HUES64 (cell line): ENCODE results near the gene TBC1D1.
"Not testable (repeated sequence)": the region's sequence is repeated elsewhere in the genome, so short reads cannot be mapped to it uniquely, and the experiment has no call there.

ENCODE experiments used
- H3K27ac ChIP-seq: 2 replicates; pipeline ENCODE4 v1.7.0; 2013; ENCODE audit warnings: low read depth, low read length, inconsistent platforms
- H3K27me3 ChIP-seq: 2 replicates; pipeline ENCODE4 v1.6.1; 2013; ENCODE audit warnings: mild to moderate bottlenecking, low read length; ENCODE audit not compliant: insufficient read depth
- H3K36me3 ChIP-seq: 2 replicates; pipeline ENCODE4 v1.6.1; 2013; ENCODE audit warnings: mild to moderate bottlenecking, low read length; ENCODE audit not compliant: insufficient read depth
- H3K4me1 ChIP-seq: 2 replicates; pipeline ENCODE4 v1.6.1; 2013; ENCODE audit warnings: mild to moderate bottlenecking, low read length, moderate library complexity; ENCODE audit not compliant: insufficient read depth
- H3K4me3 ChIP-seq: 2 replicates; pipeline ENCODE4 v1.5.1; 2013; ENCODE audit warnings: mild to moderate bottlenecking, low read length, moderate library complexity
- H3K9ac ChIP-seq: 2 replicates; pipeline ENCODE4 v1.6.1; 2013; ENCODE audit warnings: mild to moderate bottlenecking, low read depth, low read length
- H3K9me3 ChIP-seq: 2 replicates; pipeline ENCODE4 v1.6.1; 2013; ENCODE audit warnings: low read depth, low read length; ENCODE audit not compliant: insufficient read depth
- WGBS: fragments of 150-250, 120-280 bp; methylation state at CpG from one replicate; pipeline ENCODE4 v1.1.7; 2013; ENCODE audit warnings: missing lambda C conversion rate; 5-methylcytosine and 5-hydroxymethylcytosine counted together

TBC1D1 gene

DNA sequence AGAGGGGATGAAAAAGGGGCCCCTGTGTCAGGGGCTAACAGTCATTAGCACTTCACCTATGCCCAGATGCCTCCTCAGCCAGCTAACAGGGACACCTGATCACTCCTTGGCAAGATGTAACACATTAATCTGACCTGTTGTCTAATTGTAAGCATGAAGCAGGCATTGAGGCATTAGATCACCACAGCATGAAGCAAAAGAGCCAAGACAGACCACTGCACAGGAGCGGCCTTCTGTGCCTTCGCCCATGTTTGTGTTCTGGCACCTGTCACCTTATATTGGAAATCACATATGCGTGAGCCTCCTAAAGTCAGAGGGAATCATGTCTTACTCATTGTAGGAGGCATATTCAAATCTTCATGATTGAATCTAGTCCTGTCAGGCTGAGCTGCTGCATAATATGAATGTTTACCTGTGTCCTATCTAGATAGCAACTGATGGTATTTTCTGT lies 117.7 kb downstream of the TBC1D1 start:
- no peaks in the 10 kb centered on the region for H3K27me3 ChIP-seq
- no peak overlapping the region for H3K27ac ChIP-seq
- 92% methylated on average over 3 of the region's 3 CpGs for WGBS
- peaks cover 25% of the 10 kb centered on the region for H3K4me1 ChIP-seq
- H3K9ac ChIP-seq = no peak overlapping the region
- H3K4me3 ChIP-seq = no peak overlapping the region
- no peaks in the 10 kb centered on the region for H3K36me3 ChIP-seq
- H3K9me3 ChIP-seq = no peaks in the 10 kb centered on the region

DNA sequence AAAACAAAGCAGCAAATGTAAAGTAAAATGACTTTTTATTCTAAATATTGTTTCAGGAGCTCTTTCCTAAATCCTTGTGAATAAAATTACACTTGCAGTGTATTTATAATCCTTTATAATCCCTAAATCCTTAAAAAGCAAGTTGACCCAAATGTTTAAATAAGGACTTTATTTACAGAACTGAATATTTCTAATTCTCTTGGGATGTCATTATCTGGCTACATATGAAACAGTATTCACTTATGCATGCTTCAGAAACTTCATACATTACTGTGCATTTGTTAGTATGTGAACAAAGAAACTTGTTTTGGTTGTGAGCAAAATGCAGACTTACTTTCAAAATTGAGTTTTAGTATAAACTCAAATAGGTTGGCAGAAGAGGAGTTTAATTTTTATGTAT lies 118.5 kb downstream of the TBC1D1 start:
- Histone ChIP-seq H3K4me1 (peaks cover 17% of the 10 kb centered on the region), H3K4me3 (no peak overlapping the region), H3K27me3 (no peaks in the 10 kb centered on the region), H3K36me3 (no peaks in the 10 kb centered on the region), H3K9me3 (no peaks in the 10 kb centered on the region), H3K9ac (no peak overlapping the region), H3K27ac (no peak overlapping the region)

DNA sequence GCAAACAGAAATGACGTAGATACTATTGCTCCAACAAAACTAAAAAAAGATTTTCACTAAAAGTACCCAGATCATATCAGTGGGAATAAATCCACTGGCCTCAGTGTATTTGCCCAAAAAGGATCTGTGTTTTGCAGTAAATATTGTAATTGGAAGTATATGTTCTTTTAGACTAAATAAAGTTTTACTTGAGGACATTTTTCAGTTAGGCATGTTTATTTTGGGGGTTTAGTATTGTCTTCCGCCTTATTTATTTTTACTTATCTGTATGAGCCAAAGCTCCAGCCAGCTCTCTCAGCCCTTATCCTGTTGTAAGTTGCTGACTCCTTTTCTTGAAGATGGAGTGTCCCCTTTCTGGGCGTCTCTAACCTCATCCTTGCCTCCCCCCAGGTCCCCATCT lies 119.1 kb downstream of the TBC1D1 start:
- H3K27me3 ChIP-seq = no peaks in the 10 kb centered on the region
- H3K36me3 ChIP-seq = peaks cover 3% of the 10 kb centered on the region
- H3K4me3 ChIP-seq = no peak overlapping the region
- WGBS = 93% methylated on average over 3 of the region's 3 CpGs
- no peaks in the 10 kb centered on the region for H3K9me3 ChIP-seq
- H3K27ac ChIP-seq = no peak overlapping the region
- H3K9ac ChIP-seq = no peak overlapping the region
- peaks cover 12% of the 10 kb centered on the region for H3K4me1 ChIP-seq

DNA sequence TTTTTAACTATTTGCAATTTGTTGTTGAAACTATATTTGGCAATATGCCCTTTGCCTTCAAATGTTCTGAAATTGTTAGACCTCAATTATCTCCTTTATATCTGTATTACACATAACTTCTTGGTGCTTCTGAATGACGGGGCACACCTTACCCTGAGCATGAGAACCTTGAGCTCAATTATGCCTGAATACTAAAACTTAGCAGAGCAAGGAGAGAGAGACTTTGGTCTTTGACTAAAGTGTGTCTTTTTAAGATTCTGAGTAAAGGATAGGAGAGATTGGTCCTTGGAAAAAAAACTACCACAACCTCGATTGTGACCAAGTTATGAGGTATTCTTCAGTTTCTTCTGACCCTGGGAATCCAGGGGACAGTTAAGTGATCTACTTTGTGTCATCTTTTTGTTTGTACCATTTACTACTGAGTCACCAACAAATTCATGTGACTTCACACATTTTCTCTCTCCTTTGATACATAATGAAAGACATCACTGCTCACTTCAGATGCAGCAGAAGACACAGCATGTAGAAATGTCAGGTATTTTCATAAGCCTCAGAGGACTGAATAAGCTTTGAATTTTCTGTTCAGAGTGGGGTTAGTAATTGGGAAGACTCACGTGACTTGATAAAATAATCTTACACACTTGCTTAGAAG lies 120.8 kb downstream of the TBC1D1 start:
- H3K9ac ChIP-seq = no peak overlapping the region
- no peak overlapping the region for H3K4me3 ChIP-seq
- 97% methylated on average over 3 of the region's 3 CpGs for WGBS
- H3K4me1 ChIP-seq = peaks cover 6% of the 10 kb centered on the region; the same call in 1 of the 2 replicates
- no peak overlapping the region for H3K27ac ChIP-seq
- H3K27me3 ChIP-seq = no peaks in the 10 kb centered on the region
- peaks cover 11% of the 10 kb centered on the region for H3K36me3 ChIP-seq
- H3K9me3 ChIP-seq = no peaks in the 10 kb centered on the region

DNA sequence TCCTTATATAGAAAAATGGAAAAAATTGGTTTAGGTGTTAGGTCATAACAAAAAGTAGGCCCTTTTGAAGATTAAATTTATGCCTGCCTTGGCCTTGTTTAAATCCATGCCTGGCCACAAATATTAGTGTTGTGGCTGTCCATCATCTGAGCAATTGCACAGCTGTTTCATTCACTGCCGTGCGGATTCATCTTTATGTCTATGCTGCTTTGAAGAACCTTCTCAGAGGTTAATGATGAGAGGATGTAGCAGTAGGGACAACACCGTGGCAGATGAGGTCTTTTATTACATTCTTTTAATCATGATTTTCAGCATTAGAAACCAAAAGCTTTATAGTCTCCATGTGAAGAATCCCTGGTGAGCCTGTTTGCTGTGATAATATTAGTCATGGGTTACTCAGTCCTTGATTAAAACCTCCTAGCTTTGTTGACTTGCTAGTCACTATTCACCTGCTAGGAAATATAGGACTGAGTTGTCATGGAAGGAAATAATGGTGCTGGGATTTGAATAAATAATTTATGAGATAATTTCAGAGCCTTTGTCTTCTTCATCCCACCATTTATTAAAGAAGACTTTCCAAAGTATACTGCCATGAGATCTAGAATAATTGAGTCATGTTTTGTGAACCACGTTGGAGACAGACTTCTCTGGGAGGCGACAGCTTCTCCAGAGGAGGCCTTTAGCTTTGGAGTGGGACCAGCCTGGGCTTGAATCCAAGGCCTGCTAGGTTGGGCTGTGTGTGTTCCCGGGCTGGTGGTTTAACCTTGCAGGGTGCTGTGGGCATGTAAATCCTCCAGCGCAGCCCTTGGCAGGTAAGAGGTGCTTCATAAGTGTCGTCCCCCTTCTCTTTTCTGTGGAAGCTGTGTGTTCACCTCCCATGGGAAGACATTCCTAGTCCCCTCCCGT lies 122.8 kb downstream of the TBC1D1 start:
- H3K9me3 ChIP-seq = no peaks in the 10 kb centered on the region
- no peak overlapping the region for H3K27ac ChIP-seq
- H3K27me3 ChIP-seq = no peaks in the 10 kb centered on the region
- no peak overlapping the region for H3K4me3 ChIP-seq
- no peak overlapping the region for H3K9ac ChIP-seq
- peaks cover 27% of the 10 kb centered on the region for H3K36me3 ChIP-seq
- 89% methylated on average over 8 of the region's 9 CpGs for WGBS
- H3K4me1 ChIP-seq = no peaks in the 10 kb centered on the region; the same call in 1 of the 2 replicates

DNA sequence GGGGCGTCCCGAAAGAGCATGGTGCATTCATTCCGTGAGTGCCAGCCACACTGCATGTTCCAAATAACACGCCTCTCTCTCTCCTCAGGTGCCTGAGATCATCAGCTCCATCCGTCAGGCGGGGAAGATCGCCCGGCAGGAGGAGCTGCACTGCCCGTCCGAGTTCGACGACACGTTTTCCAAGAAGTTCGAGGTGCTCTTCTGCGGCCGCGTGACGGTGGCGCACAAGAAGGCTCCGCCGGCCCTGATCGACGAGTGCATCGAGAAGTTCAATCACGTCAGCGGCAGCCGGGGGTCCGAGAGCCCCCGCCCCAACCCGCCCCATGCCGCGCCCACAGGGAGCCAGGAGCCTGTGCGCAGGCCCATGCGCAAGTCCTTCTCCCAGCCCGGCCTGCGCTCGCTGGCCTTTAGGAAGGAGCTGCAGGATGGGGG lies 123.6 kb downstream of the TBC1D1 start:
- no peak overlapping the region for H3K4me3 ChIP-seq
- no peak overlapping the region for H3K9ac ChIP-seq
- no peak overlapping the region for H3K27ac ChIP-seq
- no peaks in the 10 kb centered on the region; the same call in 1 of the 2 replicates for H3K4me1 ChIP-seq
- 96% methylated on average over 37 of the region's 37 CpGs for WGBS
- no peaks in the 10 kb centered on the region for H3K27me3 ChIP-seq
- H3K9me3 ChIP-seq = no peaks in the 10 kb centered on the region
- peaks cover 27% of the 10 kb centered on the region for H3K36me3 ChIP-seq

DNA sequence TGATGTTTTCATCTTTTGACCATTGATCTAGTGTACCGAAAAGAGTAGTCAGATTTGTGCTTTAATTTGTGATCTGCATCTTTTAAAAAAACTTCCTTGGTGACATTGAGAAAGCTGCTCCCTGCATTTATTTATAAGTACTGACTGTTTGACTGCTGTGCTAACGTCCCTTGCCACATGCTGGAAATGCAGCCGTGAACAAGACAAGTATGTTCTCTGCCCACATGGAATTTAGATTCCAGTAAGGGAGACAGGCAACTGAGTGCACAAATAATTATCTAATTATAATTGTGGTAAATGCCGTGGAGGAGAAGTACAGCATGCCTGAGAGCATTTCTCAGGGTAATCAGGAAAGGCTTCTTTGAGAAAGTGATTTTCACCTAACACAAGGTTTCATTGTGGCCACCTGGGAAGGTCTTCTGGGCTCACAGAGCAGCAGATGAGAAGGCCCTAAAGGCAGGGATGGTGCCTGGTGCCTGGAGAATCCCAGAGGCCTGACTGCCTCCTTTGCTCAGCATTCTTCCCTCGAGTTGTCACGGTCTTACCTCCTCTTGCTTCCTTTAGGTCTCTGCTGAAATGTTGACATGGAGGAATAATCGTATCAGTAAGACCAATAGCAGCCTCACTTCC lies 125.1 kb downstream of the TBC1D1 start:
- H3K4me1 ChIP-seq = no peaks in the 10 kb centered on the region
- WGBS = 93% methylated on average over 7 of the region's 7 CpGs
- no peaks in the 10 kb centered on the region for H3K9me3 ChIP-seq
- H3K36me3 ChIP-seq = peaks cover 35% of the 10 kb centered on the region
- H3K27me3 ChIP-seq = no peaks in the 10 kb centered on the region
- no peak overlapping the region for H3K9ac ChIP-seq
- no peak overlapping the region for H3K27ac ChIP-seq
- H3K4me3 ChIP-seq = no peak overlapping the region

DNA sequence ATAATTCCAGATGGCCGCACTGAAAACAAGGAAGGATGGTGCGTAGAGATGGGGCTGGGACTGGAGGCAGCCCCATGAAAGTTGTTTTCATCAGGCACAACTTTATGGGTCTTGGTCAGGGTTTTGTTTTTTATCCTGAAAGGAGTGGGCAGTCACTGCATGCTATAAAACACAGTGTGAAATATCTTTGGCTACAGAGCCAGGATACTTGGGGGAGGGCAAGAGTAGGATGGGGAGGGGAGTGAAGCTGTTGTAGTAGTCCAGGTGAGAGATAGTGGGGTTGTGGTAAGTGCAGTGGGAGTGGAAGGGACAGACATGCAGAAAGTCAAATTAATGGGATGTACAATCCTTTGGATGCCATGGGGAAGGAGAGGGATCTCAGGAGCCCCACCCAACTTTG lies 125.8 kb downstream of the TBC1D1 start:
- no peak overlapping the region for H3K4me3 ChIP-seq
- 95% methylated on average over 2 of the region's 2 CpGs for WGBS
- no peaks in the 10 kb centered on the region for H3K9me3 ChIP-seq
- H3K36me3 ChIP-seq = peaks cover 42% of the 10 kb centered on the region
- no peaks in the 10 kb centered on the region for H3K4me1 ChIP-seq
- no peak overlapping the region for H3K27ac ChIP-seq
- H3K27me3 ChIP-seq = no peaks in the 10 kb centered on the region
- no peak overlapping the region for H3K9ac ChIP-seq

DNA sequence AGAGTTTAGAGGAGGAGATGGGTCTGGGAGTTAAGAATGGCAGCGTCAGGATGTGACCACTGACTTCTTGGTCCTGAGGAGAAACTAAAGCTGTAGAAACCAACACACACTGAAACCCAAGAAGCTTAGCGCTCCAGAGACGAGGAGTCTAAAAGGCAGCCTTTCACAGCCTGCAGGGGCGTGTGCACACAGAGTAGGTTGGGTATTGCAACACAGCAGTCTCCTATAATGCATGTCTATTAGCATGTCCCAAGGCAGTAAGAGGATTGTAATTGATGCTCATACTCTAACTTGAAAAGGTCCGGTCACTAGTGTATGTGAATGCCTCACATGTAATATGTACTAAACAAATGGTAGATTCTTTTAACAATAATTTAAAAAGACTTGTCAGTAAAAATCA lies 126.7 kb downstream of the TBC1D1 start:
- Histone ChIP-seq H3K27me3 (no peaks in the 10 kb centered on the region), H3K9ac (no peak overlapping the region), H3K4me3 (no peak overlapping the region), H3K36me3 (peaks cover 51% of the 10 kb centered on the region), H3K4me1 (no peaks in the 10 kb centered on the region), H3K9me3 (no peaks in the 10 kb centered on the region), H3K27ac (no peak overlapping the region)
- 94% methylated on average over 4 of the region's 5 CpGs for WGBS

DNA sequence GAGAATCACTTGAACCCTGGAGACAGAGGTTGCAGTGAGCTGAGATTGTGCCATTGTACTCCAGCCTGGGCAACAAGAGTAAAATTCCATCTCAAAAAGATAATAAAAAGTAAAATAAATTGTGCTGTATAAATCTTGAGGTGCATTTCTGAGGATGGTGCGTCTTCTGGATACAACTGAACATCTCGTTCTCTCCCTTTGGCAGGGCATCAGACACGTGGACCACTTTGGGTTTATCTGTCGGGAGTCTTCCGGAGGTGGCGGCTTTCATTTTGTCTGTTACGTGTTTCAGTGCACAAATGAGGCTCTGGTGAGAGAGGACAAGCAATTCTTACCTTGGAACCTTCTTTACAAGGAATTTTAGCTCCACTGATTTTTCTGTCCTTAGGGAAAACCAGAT lies 129.5 kb downstream of the TBC1D1 start:
- Histone ChIP-seq H3K4me1 (no peaks in the 10 kb centered on the region), H3K36me3 (peaks cover 55% of the 10 kb centered on the region), H3K9me3 (no peaks in the 10 kb centered on the region), H3K9ac (no peak overlapping the region), H3K27me3 (no peaks in the 10 kb centered on the region), H3K4me3 (no peak overlapping the region), H3K27ac (no peak overlapping the region)
- 96% methylated on average over 7 of the region's 7 CpGs for WGBS

DNA sequence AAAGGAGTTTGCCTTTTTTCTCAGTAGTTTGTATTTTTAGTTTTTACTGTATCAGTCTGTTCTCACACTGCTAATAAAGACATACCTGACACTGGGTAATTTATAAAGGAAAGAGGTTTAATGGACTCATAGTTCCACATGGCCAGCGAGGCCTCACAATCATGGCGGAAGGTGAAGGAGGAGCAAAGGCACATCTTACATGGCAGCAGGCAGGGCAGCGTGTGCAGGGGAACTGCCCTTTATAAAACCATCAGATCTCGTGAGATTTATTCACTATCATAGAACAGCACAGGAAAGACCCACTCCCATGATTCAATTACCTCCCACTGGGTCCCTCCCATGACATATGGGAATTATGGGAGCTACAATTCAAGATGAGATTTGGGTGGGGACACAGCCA lies 130.1 kb downstream of the TBC1D1 start:
- peaks cover 55% of the 10 kb centered on the region for H3K36me3 ChIP-seq
- not testable (repeated sequence) for H3K9me3 ChIP-seq, H3K9ac ChIP-seq, H3K4me1 ChIP-seq, H3K4me3 ChIP-seq, H3K27me3 ChIP-seq, H3K27ac ChIP-seq
- 92% methylated on average over 4 of the region's 4 CpGs for WGBS
